ENCODE measurements around the gene MTX1.

The MTX1 gene

DNA sequence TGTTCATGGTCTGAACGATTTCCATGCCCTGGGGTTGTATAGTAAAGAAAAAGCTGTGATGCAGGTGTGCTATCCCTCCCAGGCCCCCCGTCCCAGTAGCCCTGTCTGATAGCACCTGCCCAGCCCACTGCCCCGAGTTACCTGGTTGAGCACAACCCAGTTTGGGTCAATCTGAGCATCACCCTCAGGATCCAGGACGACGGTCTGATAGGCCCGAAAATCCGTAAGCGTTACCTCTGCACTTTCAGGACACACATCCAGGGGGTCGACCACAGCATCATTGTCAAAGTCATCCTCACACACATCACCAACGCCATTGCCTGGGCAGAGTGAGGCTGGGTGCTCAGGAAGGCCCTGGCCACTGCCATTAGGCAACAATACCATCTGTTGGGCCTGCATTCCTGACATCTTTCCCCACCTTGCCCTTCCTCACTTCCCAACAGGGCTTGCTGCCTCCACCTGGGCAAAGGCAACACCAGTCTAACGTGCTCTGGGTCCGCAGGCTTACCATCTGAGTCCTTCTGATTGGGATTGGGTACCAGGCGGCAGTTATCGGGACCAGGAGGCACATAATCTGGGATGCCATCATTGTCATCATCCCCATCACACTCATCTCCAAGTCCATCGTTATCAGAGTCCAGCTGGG, 10.5 kb upstream of the MTX1 start:
- H3K4me1 ChIP-seq (ENCODE audit: insufficient read depth, low read length, poor library complexity, severe bottlenecking): peaks cover 15% of the 10 kb centered on the region
- TF ChIP-seq, protein P1, sequence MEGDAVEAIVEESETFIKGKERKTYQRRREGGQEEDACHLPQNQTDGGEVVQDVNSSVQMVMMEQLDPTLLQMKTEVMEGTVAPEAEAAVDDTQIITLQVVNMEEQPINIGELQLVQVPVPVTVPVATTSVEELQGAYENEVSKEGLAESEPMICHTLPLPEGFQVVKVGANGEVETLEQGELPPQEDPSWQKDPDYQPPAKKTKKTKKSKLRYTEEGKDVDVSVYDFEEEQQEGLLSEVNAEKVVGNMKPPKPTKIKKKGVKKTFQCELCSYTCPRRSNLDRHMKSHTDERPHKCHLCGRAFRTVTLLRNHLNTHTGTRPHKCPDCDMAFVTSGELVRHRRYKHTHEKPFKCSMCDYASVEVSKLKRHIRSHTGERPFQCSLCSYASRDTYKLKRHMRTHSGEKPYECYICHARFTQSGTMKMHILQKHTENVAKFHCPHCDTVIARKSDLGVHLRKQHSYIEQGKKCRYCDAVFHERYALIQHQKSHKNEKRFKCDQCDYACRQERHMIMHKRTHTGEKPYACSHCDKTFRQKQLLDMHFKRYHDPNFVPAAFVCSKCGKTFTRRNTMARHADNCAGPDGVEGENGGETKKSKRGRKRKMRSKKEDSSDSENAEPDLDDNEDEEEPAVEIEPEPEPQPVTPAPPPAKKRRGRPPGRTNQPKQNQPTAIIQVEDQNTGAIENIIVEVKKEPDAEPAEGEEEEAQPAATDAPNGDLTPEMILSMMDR (conservative IDR thresholded peaks at IDR 0.05; ENCODE audit: low read length): no peak
- TF ChIP-seq EZH2phosphoT487 (IDR thresholded peaks at IDR 0.05; ENCODE audit: borderline replicate concordance): no peak
- no peak overlapping the region for H3K4me3 ChIP-seq (ENCODE audit: low read length, poor library complexity, severe bottlenecking)
- no peaks in the 10 kb centered on the region for H3F3A ChIP-seq (ENCODE audit: low read depth)
- no peaks in the 10 kb centered on the region for H4K20me1 ChIP-seq (ENCODE audit: insufficient read depth, low read length, poor library complexity, severe bottlenecking)
- no peaks in the 10 kb centered on the region for H3K36me3 ChIP-seq (ENCODE audit: insufficient read depth, low read length)
- H3K79me2 ChIP-seq (ENCODE audit: insufficient read depth, low read length): no peaks in the 10 kb centered on the region
- no peak overlapping the region for H3K9ac ChIP-seq (ENCODE audit: low read depth, low read length, poor library complexity, severe bottlenecking)
- H3K4me2 ChIP-seq (ENCODE audit: low read depth, low read length, poor library complexity, severe bottlenecking): no peak overlapping the region
- H3K9me2 ChIP-seq (replicated peaks; ENCODE audit: low read depth, low read length): no peaks in the 10 kb centered on the region
- H2AFZ ChIP-seq (ENCODE audit: low read length): no peak overlapping the region
- H3K9me3 ChIP-seq (ENCODE audit: insufficient read depth, low read depth, low read length): no peaks in the 10 kb centered on the region
- no peaks in the 10 kb centered on the region for H3K27me3 ChIP-seq (ENCODE audit: insufficient read depth, low read length, poor library complexity, severe bottlenecking)

- H3K9ac ChIP-seq (ENCODE audit: low read depth, low read length, poor library complexity, severe bottlenecking): no peak overlapping the region
- H3K4me2 ChIP-seq (ENCODE audit: low read depth, low read length, poor library complexity, severe bottlenecking): no peak overlapping the region
- no peaks in the 10 kb centered on the region for H3K9me2 ChIP-seq (replicated peaks; ENCODE audit: low read depth, low read length)
- H3K79me2 ChIP-seq (ENCODE audit: insufficient read depth, low read length): no peaks in the 10 kb centered on the region
- no peaks in the 10 kb centered on the region for H4K20me1 ChIP-seq (ENCODE audit: insufficient read depth, low read length, poor library complexity, severe bottlenecking)
- H3K9me3 ChIP-seq (ENCODE audit: insufficient read depth, low read depth, low read length): no peaks in the 10 kb centered on the region
- H3F3A ChIP-seq (ENCODE audit: low read depth): no peaks in the 10 kb centered on the region
- no peak for TF ChIP-seq EZH2phosphoT487 (IDR thresholded peaks at IDR 0.05; ENCODE audit: borderline replicate concordance)
- TF ChIP-seq, protein P1 (conservative IDR thresholded peaks at IDR 0.05; ENCODE audit: low read length): no peak
- H3K4me3 ChIP-seq (ENCODE audit: low read length, poor library complexity, severe bottlenecking): no peak overlapping the region
- H3K4me1 ChIP-seq (ENCODE audit: insufficient read depth, low read length, poor library complexity, severe bottlenecking): peaks cover 10% of the 10 kb centered on the region
- H3K27me3 ChIP-seq (ENCODE audit: insufficient read depth, low read length, poor library complexity, severe bottlenecking): no peaks in the 10 kb centered on the region
- H2AFZ ChIP-seq (ENCODE audit: low read length): no peak overlapping the region
- H3K36me3 ChIP-seq (ENCODE audit: insufficient read depth, low read length): no peaks in the 10 kb centered on the region
Observed at GRCh38 chr1:155198547-155198906, 10.0 kb upstream of the MTX1 start.

DNA sequence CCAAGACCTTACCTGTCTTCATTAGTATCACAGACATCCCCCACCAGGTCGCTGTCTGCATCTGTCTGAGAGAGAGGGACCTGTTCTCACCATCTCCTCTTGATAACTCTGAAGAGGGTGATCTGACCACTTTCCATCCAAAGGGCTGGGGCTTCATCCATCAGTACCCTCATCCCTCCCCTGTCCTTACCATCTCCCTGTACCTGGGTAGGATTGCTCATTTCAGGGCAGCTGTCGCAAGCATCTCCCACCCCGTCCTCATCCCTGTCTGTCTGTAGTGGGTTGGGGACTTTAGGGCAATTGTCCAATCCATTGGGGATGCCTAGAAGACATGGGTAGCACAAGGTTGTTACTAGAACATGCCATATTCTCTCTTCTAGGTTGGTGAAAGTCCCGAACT, 8.7 kb upstream of the MTX1 start:
- no peaks in the 10 kb centered on the region for H3K9me2 ChIP-seq (replicated peaks; ENCODE audit: low read depth, low read length)
- no peaks in the 10 kb centered on the region for H3F3A ChIP-seq (ENCODE audit: low read depth)
- no peaks in the 10 kb centered on the region for H3K36me3 ChIP-seq (ENCODE audit: insufficient read depth, low read length)
- no peak overlapping the region for H3K9ac ChIP-seq (ENCODE audit: low read depth, low read length, poor library complexity, severe bottlenecking)
- H3K79me2 ChIP-seq (ENCODE audit: insufficient read depth, low read length): no peaks in the 10 kb centered on the region
- H3K4me3 ChIP-seq (ENCODE audit: low read length, poor library complexity, severe bottlenecking): no peak overlapping the region
- H3K27me3 ChIP-seq (ENCODE audit: insufficient read depth, low read length, poor library complexity, severe bottlenecking): no peaks in the 10 kb centered on the region
- H4K20me1 ChIP-seq (ENCODE audit: insufficient read depth, low read length, poor library complexity, severe bottlenecking): no peaks in the 10 kb centered on the region
- no peaks in the 10 kb centered on the region for H3K4me1 ChIP-seq (ENCODE audit: insufficient read depth, low read length, poor library complexity, severe bottlenecking)
- no peak for TF ChIP-seq EZH2phosphoT487 (IDR thresholded peaks at IDR 0.05; ENCODE audit: borderline replicate concordance)
- TF ChIP-seq, protein P1 (conservative IDR thresholded peaks at IDR 0.05; ENCODE audit: low read length): no peak
- no peak overlapping the region for H2AFZ ChIP-seq (ENCODE audit: low read length)
- no peak overlapping the region for H3K4me2 ChIP-seq (ENCODE audit: low read depth, low read length, poor library complexity, severe bottlenecking)
- no peaks in the 10 kb centered on the region for H3K9me3 ChIP-seq (ENCODE audit: insufficient read depth, low read depth, low read length)
